Activated naive CD8-positive, alpha-beta T cell treated with anti-CD3 and anti-CD28 coated beads, Interleukin-2, amount 10 ng/mL, durations not matched to agents 7 days and 5 days (primary cell): Measurements from ENCODE around the gene SYT12. TPM values are rescaled to one million over a fixed set of nuclear protein-coding genes. Genes with fewer than 3 reads are reported as not detected.

Experiments
- ATAC-seq: fragments of 150-1000 bp; cut with Tn5 transposase; one replicate; pipeline ENCODE4 v1.10.0; 2021; ENCODE audit warnings: low read depth, moderate library complexity
- POLR2A ChIA-PET: fragments of 350-600 bp; sonication (Branson Sonifier 250); formaldehyde crosslinking; loops from one replicate; lab custom pipeline; 2021; ENCODE audit warnings: antibody characterized with exemption; lab: Charles Lee
- DNase-seq: peaks from one replicate; pipeline ENCODE4 v3.0.0; 2021
- H3K27ac Mint-ChIP-seq: one replicate; pipeline ENCODE4 v1.8.0; 2022; ENCODE audit warnings: mild to moderate bottlenecking, mixed read lengths
- H3K27me3 Mint-ChIP-seq: one replicate; pipeline ENCODE4 v1.8.0; 2022; ENCODE audit warnings: mild to moderate bottlenecking, moderate library complexity, mixed read lengths
- H3K36me3 Mint-ChIP-seq: one replicate; pipeline ENCODE4 v1.8.0; 2021; ENCODE audit warnings: mild to moderate bottlenecking, mixed read lengths
- H3K4me1 Mint-ChIP-seq: one replicate; pipeline ENCODE4 v1.8.0; 2021; ENCODE audit warnings: mixed read lengths
- H3K4me3 Mint-ChIP-seq: one replicate; pipeline ENCODE4 v1.8.0; 2022; ENCODE audit warnings: mild to moderate bottlenecking, moderate library complexity, mixed read lengths
- H3K9me3 Mint-ChIP-seq: one replicate; pipeline ENCODE4 v1.8.0; 2021; ENCODE audit warnings: mixed read lengths
- total RNA-seq, 2 experiments: library from RNA; stranded (reverse); gene quantifications; one replicate each; pipeline ENCODE4 v1.2.3, GENCODE V29; 2021

The SYT12 gene
- total RNA-seq, result not detected

DNA sequence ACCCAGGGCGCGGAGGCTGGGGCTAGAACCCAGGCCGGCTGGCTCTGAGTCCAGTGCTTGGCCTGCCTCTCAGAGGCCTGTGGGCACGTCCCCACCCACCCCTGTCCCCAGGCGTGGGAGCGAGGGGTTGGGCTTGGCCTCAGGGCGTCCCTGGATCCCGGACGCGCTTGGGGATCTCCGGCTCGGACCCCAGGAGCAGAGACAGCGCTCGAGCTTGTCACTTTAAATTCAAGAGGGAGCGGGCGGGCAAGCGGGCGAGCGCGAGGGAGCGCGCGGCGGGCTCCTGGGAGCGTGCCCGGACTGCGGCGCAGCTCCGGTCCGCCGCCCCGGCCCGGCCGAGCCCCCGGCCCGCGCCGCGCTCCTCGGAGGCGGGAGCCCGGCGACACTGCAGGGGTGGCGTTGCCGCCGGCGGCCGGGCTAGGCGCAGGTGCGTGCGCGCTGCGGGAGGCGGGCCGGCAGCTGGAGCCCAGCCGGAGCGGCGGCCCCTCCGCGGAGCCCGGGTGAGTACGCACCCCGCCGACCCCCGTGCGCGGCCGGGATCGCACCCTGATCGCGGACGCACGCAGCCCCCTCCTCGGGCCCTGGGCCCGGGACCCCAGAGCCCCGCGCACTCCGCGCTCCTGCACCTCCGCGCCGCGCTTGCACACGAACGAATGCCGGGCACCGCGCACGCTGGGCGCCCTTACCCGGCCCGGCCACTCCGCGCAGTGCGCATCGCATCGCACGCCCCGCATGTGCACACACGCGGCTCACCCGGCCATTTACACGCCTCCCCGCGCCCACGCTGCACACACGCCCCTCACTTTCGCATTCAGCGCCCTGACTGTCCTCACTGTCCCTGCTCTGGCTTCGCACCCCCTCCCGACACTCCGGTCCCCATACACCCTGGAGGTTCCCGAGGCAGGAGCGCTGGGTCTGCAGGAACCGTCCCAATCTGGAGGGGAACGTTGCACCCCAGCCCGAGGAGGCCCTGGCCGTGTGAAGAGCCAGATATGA, at the start of gene SYT12:
Gene SYT12 (plus strand): TSS at position 174 of the 996 bp plus-strand sequence. CDS start 7,011 bp downstream, outside the sequence.
- peak within 1 kb of the TSS; percentile 21 for H3K27ac Mint-ChIP-seq
- POLR2A ChIA-PET, result interaction anchor here (0.6 kb wide), 1 partner anchor 30 kb away, joined by 3 read pairs; no protein-coding TSS in a partner anchor
- H3K27me3 Mint-ChIP-seq, result peaks cover 69% of the 10 kb centered on the region
- H3K9me3 Mint-ChIP-seq, result peaks cover 3% of the 10 kb centered on the region
- peaks cover 2% of the 10 kb centered on the region for H3K36me3 Mint-ChIP-seq
- DNase-seq, result peak; percentile 39
- H3K4me1 Mint-ChIP-seq, result peaks cover 13% of the 10 kb centered on the region
- ATAC-seq, result peak; percentile 37
- H3K4me3 Mint-ChIP-seq, result peak within 1 kb of the TSS; percentile 64

- no peaks in the 10 kb centered on the region for H3K9me3 Mint-ChIP-seq
- ATAC-seq (no peak), DNase-seq (no peak)
- H3K36me3 Mint-ChIP-seq, result no peaks in the 10 kb centered on the region
- no peak overlapping the region for H3K27ac Mint-ChIP-seq
- no peak overlapping the region for H3K4me3 Mint-ChIP-seq
- H3K4me1 Mint-ChIP-seq, result peaks cover 4% of the 10 kb centered on the region
- peaks cover 3% of the 10 kb centered on the region for H3K27me3 Mint-ChIP-seq
- POLR2A ChIA-PET, result no interaction called here
Observed at GRCh38 chr11:66973956-66974580, 48.9 kb upstream of the SYT12 start.

GRCh38 chr11:66974724-66975404, 48.1 kb upstream of the SYT12 start, which contains the start of gene C11orf86:
Gene C11orf86 (plus strand): TSS chr11:66975304. CDS start chr11:66975363, 59 bp downstream.
- Mint-ChIP-seq H3K4me3 (no peak within 1 kb of the TSS), H3K9me3 (peaks cover 2% of the 10 kb centered on the region), H3K27me3 (peaks cover 3% of the 10 kb centered on the region), H3K4me1 (peaks cover 4% of the 10 kb centered on the region), H3K27ac (no peak within 1 kb of the TSS), H3K36me3 (no peaks in the 10 kb centered on the region)
- POLR2A ChIA-PET, result interaction anchor here (0.7 kb wide), 1 partner anchor 132 kb away, joined by 4 read pairs; the partner anchor contains the start of gene RCE1
- ATAC-seq, result no peak
- no peak for DNase-seq

DNA sequence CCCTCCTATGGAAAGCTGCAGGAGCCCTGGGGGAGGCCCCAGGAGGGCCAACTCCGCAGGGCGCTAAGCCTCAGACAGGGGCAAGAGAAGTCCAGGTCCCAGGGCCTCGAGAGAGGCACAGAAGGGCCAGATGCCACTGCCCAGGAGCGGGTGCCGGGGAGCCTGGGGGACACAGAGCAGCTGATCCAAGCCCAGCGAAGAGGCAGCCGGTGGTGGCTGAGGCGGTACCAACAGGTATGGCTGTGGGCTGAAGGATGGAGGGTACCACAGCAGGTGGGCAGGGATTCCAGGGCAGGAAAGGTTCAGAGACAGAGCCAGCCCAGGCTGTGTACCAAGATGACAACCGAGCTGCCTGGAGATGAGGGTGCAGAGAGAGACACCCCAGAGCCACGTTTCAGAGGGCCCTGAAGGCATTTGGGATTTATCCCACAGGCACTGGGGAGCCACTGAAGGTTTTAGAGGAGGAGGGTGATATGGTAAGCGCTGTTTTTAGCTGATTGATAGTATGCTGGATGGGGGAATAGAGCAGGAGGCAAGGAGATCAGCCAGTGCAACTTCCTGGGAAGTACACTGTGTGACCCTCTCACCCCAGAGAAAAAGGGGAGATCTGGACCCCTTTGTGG, 47.4 kb upstream of the SYT12 start:
- ATAC-seq (no peak), DNase-seq (no peak)
- no peak overlapping the region for H3K4me3 Mint-ChIP-seq
- no peaks in the 10 kb centered on the region for H3K36me3 Mint-ChIP-seq
- peaks cover 2% of the 10 kb centered on the region for H3K9me3 Mint-ChIP-seq
- peaks cover 4% of the 10 kb centered on the region for H3K4me1 Mint-ChIP-seq
- H3K27me3 Mint-ChIP-seq, result peaks cover 3% of the 10 kb centered on the region
- H3K27ac Mint-ChIP-seq, result no peak overlapping the region
- POLR2A ChIA-PET, result interaction anchor here (0.7 kb wide), 1 partner anchor 133 kb away, joined by 4 read pairs; the partner anchor contains the start of gene RCE1

DNA sequence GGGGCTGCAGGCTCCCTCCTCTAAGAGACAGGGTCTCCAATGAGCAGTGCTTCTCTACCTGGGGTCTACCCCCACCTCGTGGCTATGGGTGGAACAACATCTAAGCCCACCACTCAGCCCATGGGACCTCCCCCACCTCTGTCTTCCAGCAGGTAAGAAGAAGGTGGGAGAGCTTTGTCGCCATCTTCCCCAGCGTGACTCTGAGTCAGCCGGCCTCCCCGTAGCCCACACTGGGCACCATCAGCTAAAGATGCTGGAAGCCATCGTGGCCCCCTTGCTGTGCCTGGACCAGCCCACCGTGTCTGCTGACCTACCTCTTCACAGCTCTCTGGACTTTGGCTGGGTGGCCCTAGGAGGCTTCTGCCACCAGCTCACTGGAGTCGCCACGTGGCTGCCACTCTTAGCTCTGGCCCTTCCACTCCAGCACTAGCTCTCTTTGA, 46.9 kb upstream of the SYT12 start:
- POLR2A ChIA-PET, result interaction anchor here (0.7 kb wide), 1 partner anchor 133 kb away, joined by 4 read pairs; the partner anchor contains the start of gene RCE1

GRCh38 chr11:66976925-66977324, 46.0 kb upstream of the SYT12 start:
- POLR2A ChIA-PET, result no interaction called here
- peaks cover 2% of the 10 kb centered on the region for H3K9me3 Mint-ChIP-seq
- no peaks in the 10 kb centered on the region for H3K36me3 Mint-ChIP-seq
- peaks cover 3% of the 10 kb centered on the region for H3K27me3 Mint-ChIP-seq
- H3K4me1 Mint-ChIP-seq, result no peaks in the 10 kb centered on the region
- no peak overlapping the region for H3K27ac Mint-ChIP-seq
- DNase-seq, result no peak
- H3K4me3 Mint-ChIP-seq, result no peak overlapping the region
- no peak for ATAC-seq

More for the DNA sequence above, 46.9 kb upstream of the SYT12 start:
- H3K36me3 Mint-ChIP-seq, result no peaks in the 10 kb centered on the region
- H3K4me3 Mint-ChIP-seq, result no peak overlapping the region
- peaks cover 3% of the 10 kb centered on the region for H3K27me3 Mint-ChIP-seq
- no peak overlapping the region for H3K27ac Mint-ChIP-seq
- H3K9me3 Mint-ChIP-seq, result peaks cover 2% of the 10 kb centered on the region
- no peak for ATAC-seq
- H3K4me1 Mint-ChIP-seq, result no peaks in the 10 kb centered on the region
- DNase-seq, result no peak

- no peak for ATAC-seq
- peaks cover 11% of the 10 kb centered on the region for H3K27me3 Mint-ChIP-seq
- H3K9me3 Mint-ChIP-seq, result peaks cover 2% of the 10 kb centered on the region
- POLR2A ChIA-PET, result no interaction called here
- DNase-seq, result no peak
- H3K4me1 Mint-ChIP-seq, result peaks cover 3% of the 10 kb centered on the region
- H3K36me3 Mint-ChIP-seq, result no peaks in the 10 kb centered on the region
- no peak overlapping the region for H3K27ac Mint-ChIP-seq
- no peak overlapping the region for H3K4me3 Mint-ChIP-seq
Observed at GRCh38 chr11:66978229-66978628, 44.7 kb upstream of the SYT12 start.

DNA sequence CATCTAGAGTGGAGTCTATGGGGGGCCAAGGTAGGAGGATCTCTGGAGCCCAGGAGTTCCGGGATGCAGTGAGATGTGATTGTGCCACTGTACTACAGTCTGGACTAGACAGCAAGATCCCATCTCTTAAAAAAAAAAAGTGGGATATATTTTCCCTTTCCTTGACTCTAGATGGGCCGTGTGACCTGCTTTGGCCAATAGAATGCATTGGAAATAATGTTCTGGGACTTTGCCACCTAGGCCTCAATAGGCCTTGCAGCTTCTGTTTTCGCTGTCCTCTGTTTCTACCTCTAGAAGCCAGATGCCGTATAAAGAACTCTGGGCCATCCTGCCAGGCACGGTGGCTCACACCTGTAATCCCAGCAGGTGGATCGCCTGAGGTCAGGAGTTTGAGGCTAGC, 44.2 kb upstream of the SYT12 start:
- H3K27ac Mint-ChIP-seq, result no peak overlapping the region
- H3K36me3 Mint-ChIP-seq, result no peaks in the 10 kb centered on the region
- H3K27me3 Mint-ChIP-seq, result peaks cover 11% of the 10 kb centered on the region
- H3K9me3 Mint-ChIP-seq, result peaks cover 2% of the 10 kb centered on the region
- peaks cover 3% of the 10 kb centered on the region for H3K4me1 Mint-ChIP-seq
- ATAC-seq (no peak), DNase-seq (no peak)
- POLR2A ChIA-PET, result no interaction called here
- H3K4me3 Mint-ChIP-seq, result no peak overlapping the region

DNA sequence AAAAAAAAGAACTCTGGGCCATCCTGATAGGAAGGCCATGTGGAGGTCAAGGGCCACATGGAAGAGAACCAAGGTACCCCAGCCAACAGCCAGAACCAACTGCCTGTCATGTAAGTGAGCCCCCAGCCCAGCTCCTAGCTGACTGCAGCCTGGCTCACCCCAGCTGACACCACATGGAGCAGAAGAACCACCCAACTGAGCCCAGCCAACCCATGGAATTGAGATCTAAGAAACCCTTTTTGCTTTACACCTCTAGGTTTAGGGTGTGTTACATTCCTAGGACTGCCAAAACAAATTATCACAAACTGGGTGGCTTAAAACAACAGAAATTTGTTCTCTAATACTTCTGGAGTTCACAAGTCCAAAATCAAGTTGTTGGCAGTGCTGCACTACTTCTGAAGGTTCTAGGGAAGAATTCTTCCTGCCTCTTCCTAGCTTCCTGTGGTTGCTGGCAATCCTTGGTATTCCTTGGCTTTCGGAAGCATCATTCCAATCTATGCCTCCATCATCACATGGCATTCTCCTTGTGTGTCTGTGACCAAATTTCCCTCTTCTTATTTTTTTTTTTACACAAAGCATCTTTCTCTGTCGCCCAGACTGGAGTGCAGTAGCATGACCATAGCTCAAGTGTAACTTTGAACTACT, 43.5 kb upstream of the SYT12 start:
- POLR2A ChIA-PET, result no interaction called here

GRCh38 chr11:66981976-66982578, 40.9 kb upstream of the SYT12 start:
- POLR2A ChIA-PET, result no interaction called here
- Mint-ChIP-seq H3K4me3 (no peak overlapping the region), H3K9me3 (peaks cover 2% of the 10 kb centered on the region), H3K36me3 (peaks cover 1% of the 10 kb centered on the region), H3K27me3 (peaks cover 13% of the 10 kb centered on the region), H3K4me1 (peaks cover 3% of the 10 kb centered on the region), H3K27ac (no peak overlapping the region)
- ATAC-seq (no peak), DNase-seq (no peak)

More for the DNA sequence above, 43.5 kb upstream of the SYT12 start:
- peaks cover 11% of the 10 kb centered on the region for H3K27me3 Mint-ChIP-seq
- H3K36me3 Mint-ChIP-seq, result no peaks in the 10 kb centered on the region
- no peak overlapping the region for H3K27ac Mint-ChIP-seq
- ATAC-seq, result no peak
- no peak overlapping the region for H3K4me3 Mint-ChIP-seq
- DNase-seq, result no peak
- H3K4me1 Mint-ChIP-seq, result peaks cover 3% of the 10 kb centered on the region
- H3K9me3 Mint-ChIP-seq, result peaks cover 2% of the 10 kb centered on the region

- Mint-ChIP-seq H3K36me3 (peaks cover 1% of the 10 kb centered on the region), H3K27ac (no peak overlapping the region), H3K4me3 (no peak overlapping the region), H3K9me3 (peaks cover 2% of the 10 kb centered on the region), H3K4me1 (peaks cover 5% of the 10 kb centered on the region), H3K27me3 (peaks cover 13% of the 10 kb centered on the region)
- POLR2A ChIA-PET, result no interaction called here
- ATAC-seq, result no peak
- DNase-seq, result no peak
Observed at GRCh38 chr11:66983275-66983924, 39.5 kb upstream of the SYT12 start.
